GM23248 (cell line): ENCODE results near the gene CHST5.

Experiments used
- EZH2 ChIP-seq: fragments of 200-600 bp; sonication (generic); IDR thresholded peaks from 2 replicates; pipeline ENCODE4 v1.6.1; 2018; ENCODE audit warnings: antibody characterized with exemption, mild to moderate bottlenecking; ENCODE audit not compliant: insufficient read depth, poor library complexity, severe bottlenecking
- EZH2phosphoT487 ChIP-seq: fragments of 200-600 bp; sonication (generic); IDR thresholded peaks from 2 replicates; pipeline ENCODE4 v1.6.1; 2018; ENCODE audit warnings: antibody characterized with exemption, moderate library complexity, mild to moderate bottlenecking, low read depth; ENCODE audit not compliant: insufficient read depth

- TF ChIP-seq EZH2 (no peak), EZH2phosphoT487 (no peak)
Measured at GRCh38 chr16:75555707-75556430, 20.0 kb upstream of the CHST5 start, which contains the start of gene TMEM231.
